ENCODE measurements around the gene TBC1D10B.

TBC1D10B gene

GRCh38 chr16:30381291-30382041, 11.2 kb upstream of the TBC1D10B start:
- peak overlapping the region; percentile 92 for H3K4me2 ChIP-seq (ENCODE audit: insufficient read depth, low read length)
- H3K27me3 ChIP-seq (ENCODE audit: insufficient read depth, low read length, poor library complexity): no peaks in the 10 kb centered on the region
- H3K79me2 ChIP-seq (ENCODE audit: insufficient read depth, low read length): peaks cover 44% of the 10 kb centered on the region
- H3K4me3 ChIP-seq (ENCODE audit: low read depth in 1 of 2, low read length in 2 of 2): peak overlapping the region; percentile 36 to 73
- ATAC-seq (ENCODE audit: insufficient read depth, low read depth) (no peak), DNase-seq (peak; percentile 67)
- peak overlapping the region; percentile 87 for H3K9ac ChIP-seq (ENCODE audit: low read depth, low read length)
- H2AFZ ChIP-seq (ENCODE audit: low read depth, low read length): peak overlapping the region; percentile 86
- peaks cover 78% of the 10 kb centered on the region for H3K4me1 ChIP-seq (ENCODE audit: insufficient read depth, low read length)
- peaks cover 3% of the 10 kb centered on the region; the same call in 1 of the 2 replicates for H4K20me1 ChIP-seq (ENCODE audit: insufficient read depth, low read length)
- H3K9me3 ChIP-seq (ENCODE audit: insufficient read depth, low read length, severe bottlenecking): no peaks in the 10 kb centered on the region
- peaks cover 18% of the 10 kb centered on the region for H3K36me3 ChIP-seq (ENCODE audit: insufficient read depth, low read length)
- peak overlapping the region; percentile 99 for H3K27ac ChIP-seq (ENCODE audit: low read length)
- TF ChIP-seq CTCF (IDR thresholded peaks at IDR 0.05; ENCODE audit: borderline replicate concordance, extremely low read depth, low read length, poor library complexity, severe bottlenecking): no peak

GRCh38 chr16:30380803-30381208, 10.5 kb upstream of the TBC1D10B start:
- ATAC-seq (ENCODE audit: insufficient read depth, low read depth): no peak
- peaks cover 3% of the 10 kb centered on the region; the same call in 1 of the 2 replicates for H4K20me1 ChIP-seq (ENCODE audit: insufficient read depth, low read length)
- H3K36me3 ChIP-seq (ENCODE audit: insufficient read depth, low read length): peaks cover 18% of the 10 kb centered on the region
- H3K4me1 ChIP-seq (ENCODE audit: insufficient read depth, low read length): peaks cover 81% of the 10 kb centered on the region
- DNase-seq: no peak
- peak overlapping the region; percentile 99 for H3K27ac ChIP-seq (ENCODE audit: low read length)
- H3K4me3 ChIP-seq (ENCODE audit: low read depth in 1 of 2, low read length in 2 of 2): peak overlapping the region in 1 of 2 experiments; percentile 73; a peak in 2 of 4 replicates
- H3K9me3 ChIP-seq (ENCODE audit: insufficient read depth, low read length, severe bottlenecking): no peaks in the 10 kb centered on the region
- no peak overlapping the region for H2AFZ ChIP-seq (ENCODE audit: low read depth, low read length)
- H3K4me2 ChIP-seq (ENCODE audit: insufficient read depth, low read length): peak overlapping the region; percentile 92
- no peaks in the 10 kb centered on the region for H3K27me3 ChIP-seq (ENCODE audit: insufficient read depth, low read length, poor library complexity)
- H3K9ac ChIP-seq (ENCODE audit: low read depth, low read length): peak overlapping the region; percentile 87
- no peak for TF ChIP-seq EZH2 (IDR thresholded peaks at IDR 0.05; ENCODE audit: borderline replicate concordance, low read depth, low read length, severe bottlenecking)
- no peak for TF ChIP-seq CTCF (IDR thresholded peaks at IDR 0.05; ENCODE audit: borderline replicate concordance, extremely low read depth, low read length, poor library complexity, severe bottlenecking)
- peaks cover 48% of the 10 kb centered on the region for H3K79me2 ChIP-seq (ENCODE audit: insufficient read depth, low read length)

GRCh38 chr16:30380072-30380802, 9.9 kb upstream of the TBC1D10B start:
- Histone ChIP-seq H4K20me1 (ENCODE audit: insufficient read depth, low read length) (peaks cover 3% of the 10 kb centered on the region; the same call in 1 of the 2 replicates), H3K36me3 (ENCODE audit: insufficient read depth, low read length) (peaks cover 18% of the 10 kb centered on the region), H3K9ac (ENCODE audit: low read depth, low read length) (no peak overlapping the region; the same call in 1 of the 2 replicates), H2AFZ (ENCODE audit: low read depth, low read length) (no peak overlapping the region), H3K4me2 (ENCODE audit: insufficient read depth, low read length) (peak overlapping the region; percentile 92), H3K79me2 (ENCODE audit: insufficient read depth, low read length) (peaks cover 48% of the 10 kb centered on the region), H3K4me1 (ENCODE audit: insufficient read depth, low read length) (peaks cover 81% of the 10 kb centered on the region), H3K9me3 (ENCODE audit: insufficient read depth, low read length, severe bottlenecking) (no peaks in the 10 kb centered on the region), H3K27me3 (ENCODE audit: insufficient read depth, low read length, poor library complexity) (no peaks in the 10 kb centered on the region), H3K4me3 (ENCODE audit: low read depth in 1 of 2, low read length in 2 of 2) (peak overlapping the region in 1 of 2 experiments; percentile 73; a peak in 1 of 4 replicates), H3K27ac (ENCODE audit: low read length) (peak overlapping the region; percentile 99)
- ATAC-seq (ENCODE audit: insufficient read depth, low read depth): no peak
- TF ChIP-seq EZH2 (IDR thresholded peaks at IDR 0.05; ENCODE audit: borderline replicate concordance, low read depth, low read length, severe bottlenecking): no peak
- TF ChIP-seq CTCF (IDR thresholded peaks at IDR 0.05; ENCODE audit: borderline replicate concordance, extremely low read depth, low read length, poor library complexity, severe bottlenecking): no peak
- no peak for DNase-seq
